SK-N-SH (cell line): ENCODE measurements around the gene ATP1A1.

ENCODE experiments used
- EP300 ChIP-seq, 2 experiments: IDR thresholded peaks; 2 replicates each; pipeline versions ENCODE4 v1.4.0 to v1.6.1; 2012; ENCODE audit warnings: borderline replicate concordance in 1 of 2, low read depth in 1 of 2, low read length in 1 of 2
- EZH2phosphoT487 ChIP-seq: fragments of 200-600 bp; sonication (generic); IDR thresholded peaks from 2 replicates; pipeline ENCODE4 v1.6.1; 2017; ENCODE audit warnings: low read depth, mixed run types, mild to moderate bottlenecking, antibody characterized with exemption, moderate library complexity, borderline replicate concordance
- FOSL2 ChIP-seq: IDR thresholded peaks from 2 replicates; pipeline ENCODE4 v1.4.0; 2012; ENCODE audit warnings: low read depth, mild to moderate bottlenecking, moderate library complexity, borderline replicate concordance
- NRF1 ChIP-seq: IDR thresholded peaks from 2 replicates; pipeline ENCODE4 v1.6.1; 2012; ENCODE audit warnings: low read depth, mild to moderate bottlenecking, low read length
- RAD21 ChIP-seq: IDR thresholded peaks from 2 replicates; pipeline ENCODE4 v1.6.1; 2012; ENCODE audit warnings: mild to moderate bottlenecking, low read length
- RCOR1 ChIP-seq: fragments of 150-350 bp; IDR thresholded peaks from 2 replicates; pipeline ENCODE4 v1.6.1; 2017; ENCODE audit warnings: antibody characterized with exemption, low read length
- RXRA ChIP-seq: IDR thresholded peaks from 2 replicates; pipeline ENCODE4 v1.4.0; 2012; ENCODE audit warnings: low read depth, mild to moderate bottlenecking, borderline replicate concordance
- SMC3 ChIP-seq: IDR thresholded peaks from 2 replicates; pipeline ENCODE4 v1.6.1; 2012; ENCODE audit warnings: low read depth, low read length, improper control_type of control experiment
- TAF1 ChIP-seq: IDR thresholded peaks from 2 replicates; pipeline ENCODE4 v1.6.1; 2012; ENCODE audit warnings: low read depth, mild to moderate bottlenecking, low read length, moderate library complexity, borderline replicate concordance
- YY1 ChIP-seq: IDR thresholded peaks from 2 replicates; pipeline ENCODE4 v1.4.0; 2012; ENCODE audit warnings: low read depth, mild to moderate bottlenecking
- TF ChIP-seq, protein P1 (sequence below): fragments of 200-600 bp; sonication (generic); IDR thresholded peaks from 2 replicates; pipeline ENCODE4 v1.6.1; 2017; ENCODE audit warnings: antibody characterized with exemption, mild to moderate bottlenecking, moderate library complexity
- TF ChIP-seq, protein P2 (sequence below): IDR thresholded peaks from 2 replicates; pipeline ENCODE4 v1.4.0; 2012; ENCODE audit warnings: low read depth, borderline replicate concordance

- TF ChIP-seq, protein P1, sequence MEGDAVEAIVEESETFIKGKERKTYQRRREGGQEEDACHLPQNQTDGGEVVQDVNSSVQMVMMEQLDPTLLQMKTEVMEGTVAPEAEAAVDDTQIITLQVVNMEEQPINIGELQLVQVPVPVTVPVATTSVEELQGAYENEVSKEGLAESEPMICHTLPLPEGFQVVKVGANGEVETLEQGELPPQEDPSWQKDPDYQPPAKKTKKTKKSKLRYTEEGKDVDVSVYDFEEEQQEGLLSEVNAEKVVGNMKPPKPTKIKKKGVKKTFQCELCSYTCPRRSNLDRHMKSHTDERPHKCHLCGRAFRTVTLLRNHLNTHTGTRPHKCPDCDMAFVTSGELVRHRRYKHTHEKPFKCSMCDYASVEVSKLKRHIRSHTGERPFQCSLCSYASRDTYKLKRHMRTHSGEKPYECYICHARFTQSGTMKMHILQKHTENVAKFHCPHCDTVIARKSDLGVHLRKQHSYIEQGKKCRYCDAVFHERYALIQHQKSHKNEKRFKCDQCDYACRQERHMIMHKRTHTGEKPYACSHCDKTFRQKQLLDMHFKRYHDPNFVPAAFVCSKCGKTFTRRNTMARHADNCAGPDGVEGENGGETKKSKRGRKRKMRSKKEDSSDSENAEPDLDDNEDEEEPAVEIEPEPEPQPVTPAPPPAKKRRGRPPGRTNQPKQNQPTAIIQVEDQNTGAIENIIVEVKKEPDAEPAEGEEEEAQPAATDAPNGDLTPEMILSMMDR, result no peak
- TF ChIP-seq RAD21, result no peak
- no peak for TF ChIP-seq SMC3
- TF ChIP-seq EP300 (IDR thresholded peaks at IDR 0.05; ENCODE audit: borderline replicate concordance in 1 of 2, low read depth in 1 of 2, low read length in 1 of 2), result no peak
- TF ChIP-seq RXRA, result no peak
- no peak for TF ChIP-seq FOSL2
- 0 out of 2 replicates have a peak, but pooled peaks have one; percentile 8 for TF ChIP-seq TAF1
- TF ChIP-seq RCOR1, result no peak
- no peak; the same call in 1 of the 2 replicates for TF ChIP-seq YY1
- no peak for TF ChIP-seq EZH2phosphoT487
- no peak for TF ChIP-seq NRF1
- TF ChIP-seq, protein P2, sequence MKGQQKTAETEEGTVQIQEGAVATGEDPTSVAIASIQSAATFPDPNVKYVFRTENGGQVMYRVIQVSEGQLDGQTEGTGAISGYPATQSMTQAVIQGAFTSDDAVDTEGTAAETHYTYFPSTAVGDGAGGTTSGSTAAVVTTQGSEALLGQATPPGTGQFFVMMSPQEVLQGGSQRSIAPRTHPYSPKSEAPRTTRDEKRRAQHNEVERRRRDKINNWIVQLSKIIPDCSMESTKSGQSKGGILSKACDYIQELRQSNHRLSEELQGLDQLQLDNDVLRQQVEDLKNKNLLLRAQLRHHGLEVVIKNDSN, result no peak
Measured at GRCh38 chr1:116373431-116374352, 648 bp downstream of the ATP1A1 start.
